Keratinocyte (primary cell): ENCODE measurements around the gene TMOD1. TPM values are rescaled to one million over a fixed set of nuclear protein-coding genes. Genes with fewer than 3 reads are reported as not detected.

ENCODE experiments used
- DNase-seq: peaks from one replicate; pipeline ENCODE4 v3.0.0-alpha.2; 2011; ENCODE audit warnings: low read depth, missing footprints, low spot score
- FAIRE-seq: peaks from 2 replicates; lab custom pipeline; 2011; peaks lifted over from hg19 to GRCh38; lab: Jason Lieb, UNC
- H2AFZ ChIP-seq: 2 replicates; pipeline ENCODE4 v1.6.0; 2012; ENCODE audit warnings: low read length, control low read depth, inconsistent platforms; ENCODE audit not compliant: control insufficient read depth
- H3K27ac ChIP-seq: 2 replicates; pipeline ENCODE4 v1.5.1; 2011; ENCODE audit warnings: low read length; ENCODE audit not compliant: control insufficient read depth, insufficient read depth
- H3K27me3 ChIP-seq: 3 replicates; pipeline ENCODE4 v1.6.0; 2011; ENCODE audit warnings: low read length; ENCODE audit not compliant: control insufficient read depth, insufficient read depth; ENCODE audit errors: extremely low read depth
- H3K36me3 ChIP-seq, 2 experiments: 2 replicates in 1 of 2; 3 replicates in 1 of 2; pipeline ENCODE4 v1.5.1; 2011; ENCODE audit warnings: low read length in 2 of 2, mild to moderate bottlenecking in 1 of 2; ENCODE audit not compliant: control insufficient read depth in 2 of 2, insufficient read depth in 2 of 2; ENCODE audit errors: extremely low read depth in 1 of 2
- H3K4me1 ChIP-seq: 3 replicates; pipeline ENCODE4 v1.5.1; 2011; ENCODE audit warnings: low read length; ENCODE audit not compliant: control insufficient read depth, insufficient read depth; ENCODE audit errors: extremely low read depth
- H3K4me2 ChIP-seq: 3 replicates; pipeline ENCODE4 v1.6.0; 2011; ENCODE audit warnings: low read depth, low read length; ENCODE audit not compliant: control insufficient read depth, insufficient read depth; ENCODE audit errors: extremely low read depth
- H3K4me3 ChIP-seq, 3 experiments: fragments of 200-600 bp in 1 of 3; sonication (generic) in 1 of 3; 2 replicates in 2 of 3; 3 replicates in 1 of 3; pipeline ENCODE4 v1.5.1; 2011 to 2016; ENCODE audit warnings: low read length in 3 of 3, mild to moderate bottlenecking in 3 of 3, control low read depth in 2 of 3, inconsistent platforms in 1 of 3, low read depth in 1 of 3, mixed read lengths in 1 of 3, mixed run types in 1 of 3, moderate library complexity in 1 of 3; ENCODE audit not compliant: control insufficient read depth in 2 of 3, insufficient read depth in 2 of 3; ENCODE audit errors: extremely low read depth in 1 of 3
- H3K79me2 ChIP-seq: 2 replicates; pipeline ENCODE4 v1.6.0; 2012; ENCODE audit warnings: low read length; ENCODE audit not compliant: control insufficient read depth, insufficient read depth
- H3K9ac ChIP-seq: 3 replicates; pipeline ENCODE4 v1.6.0; 2011; ENCODE audit warnings: low read length; ENCODE audit not compliant: control insufficient read depth, insufficient read depth; ENCODE audit errors: extremely low read depth
- H3K9me1 ChIP-seq: 3 replicates; pipeline ENCODE4 v1.6.0; 2011; ENCODE audit warnings: low read length; ENCODE audit not compliant: control insufficient read depth, insufficient read depth; ENCODE audit errors: extremely low read depth
- H3K9me3 ChIP-seq: 2 replicates; pipeline ENCODE4 v1.5.1; 2012; ENCODE audit warnings: low read depth, low read length; ENCODE audit not compliant: control insufficient read depth
- H4K20me1 ChIP-seq: 3 replicates; pipeline ENCODE4 v1.6.0; 2011; ENCODE audit warnings: low read length; ENCODE audit not compliant: control insufficient read depth, insufficient read depth; ENCODE audit errors: extremely low read depth
- CTCF ChIP-seq, 3 experiments: IDR thresholded peaks in 1 of 3; conservative IDR thresholded peaks in 1 of 3; optimal IDR thresholded peaks in 1 of 3; 2 replicates in 2 of 3; 3 replicates in 1 of 3; pipeline versions ENCODE3 to v1.5.1; 2011; ENCODE audit warnings: low read length in 3 of 3, mild to moderate bottlenecking in 3 of 3, moderate library complexity in 2 of 3, control low read depth in 1 of 3, inconsistent platforms in 1 of 3; ENCODE audit not compliant: insufficient read depth in 2 of 3; ENCODE audit errors: extremely low read depth in 1 of 3
- EZH2 ChIP-seq: IDR thresholded peaks from one replicate; pipeline ENCODE4 v1.6.1; 2012; ENCODE audit warnings: inconsistent platforms, mild to moderate bottlenecking, low read length, moderate library complexity
- dilution Hi-C: fragments of 300-500 bp; cut with MboI; formaldehyde crosslinking; loops from one replicate; pipeline ENCODE4 v1.7.0; 2020; ENCODE audit warnings: low sequenced_read_pairs; ENCODE audit not compliant: extremely low pct_ligation_motif_present
- polyA plus RNA-seq, 5 experiments: library from polyadenylated mRNA; depleted of rRNA in 3 of 5; stranded (reverse) in 3 of 5; stranded (forward) in 1 of 5; unstranded in 1 of 5; fragments of >200 nt; gene quantifications; 1 replicate in 1 of 5; 2 replicates in 3 of 5; 3 replicates in 1 of 5; pipeline versions ENCODE4 v1.2.1 to v1.2.3, GENCODE V29; 2011 to 2012; ENCODE audit warnings: missing spikeins in 2 of 5, low read depth in 1 of 5, low replicate concordance in 1 of 5

TMOD1 gene
- polyA plus RNA-seq, 1 donor (not counting 4 experiments of a cell fraction or from before 2014, with no cell fraction given), result not detected

DNA sequence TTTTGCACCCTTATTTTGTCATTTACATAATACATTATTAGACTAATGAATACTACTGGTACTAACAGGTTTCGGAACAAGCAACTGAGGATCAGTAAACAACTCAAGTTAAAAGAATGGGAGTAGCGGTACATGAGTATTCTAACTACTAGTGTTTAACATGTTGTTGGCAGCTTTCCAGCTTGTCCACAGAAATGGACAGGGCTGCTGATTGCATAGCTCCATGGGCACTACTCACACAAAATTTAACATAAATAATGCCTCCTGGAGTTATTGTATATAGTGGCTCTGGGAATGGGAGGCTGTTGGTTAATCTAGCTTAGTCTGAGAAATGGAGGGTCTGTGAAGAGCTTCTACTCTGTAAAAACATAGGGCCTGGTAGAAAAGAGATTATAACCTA lies 138.9 kb downstream of the TMOD1 start:
- Histone ChIP-seq H3K9me3 (no peaks in the 10 kb centered on the region), H3K4me3 (no peak overlapping the region), H3K27me3 (no peaks in the 10 kb centered on the region), H3K79me2 (peaks cover 57% of the 10 kb centered on the region), H4K20me1 (peaks cover 3% of the 10 kb centered on the region), H3K36me3 (peaks cover 9 to 17% of the 10 kb centered on the region in 2 experiments), H3K9me1 (peaks cover 4% of the 10 kb centered on the region), H2AFZ (no peak overlapping the region), H3K4me2 (no peak overlapping the region), H3K4me1 (peaks cover 11% of the 10 kb centered on the region), H3K9ac (no peak overlapping the region), H3K27ac (no peak overlapping the region)
- dilution Hi-C loops, result no loop called here
- FAIRE-seq (no peak), DNase-seq (no peak)
- TF ChIP-seq CTCF (optimal IDR thresholded peaks at IDR 0.05 in 1 of 3, IDR thresholded peaks at IDR 0.05 in 1 of 3, conservative IDR thresholded peaks at IDR 0.05 in 1 of 3; ENCODE audit: extremely low read depth in 1 of 3, insufficient read depth in 2 of 3, low read length in 3 of 3) (no peak), EZH2 (no peak)

- Histone ChIP-seq H3K27ac (no peak overlapping the region), H3K79me2 (peaks cover 6% of the 10 kb centered on the region), H3K36me3 (peaks cover 16 to 23% of the 10 kb centered on the region in 2 experiments), H3K9ac (no peak overlapping the region), H3K9me3 (no peaks in the 10 kb centered on the region), H4K20me1 (no peaks in the 10 kb centered on the region), H3K4me2 (no peak overlapping the region), H3K4me1 (no peaks in the 10 kb centered on the region), H2AFZ (no peak overlapping the region), H3K27me3 (no peaks in the 10 kb centered on the region), H3K9me1 (no peaks in the 10 kb centered on the region), H3K4me3 (no peak overlapping the region)
- dilution Hi-C loops, result no loop called here
- FAIRE-seq (no peak), DNase-seq (no peak)
- TF ChIP-seq EZH2 (no peak), CTCF (optimal IDR thresholded peaks at IDR 0.05 in 1 of 3, IDR thresholded peaks at IDR 0.05 in 1 of 3, conservative IDR thresholded peaks at IDR 0.05 in 1 of 3; ENCODE audit: extremely low read depth in 1 of 3, insufficient read depth in 2 of 3, low read length in 3 of 3) (no peak)
Observed at GRCh38 chr9:97645720-97646119, 144.3 kb downstream of the TMOD1 start.
